OCI-LY3 (cell line): ENCODE data around the gene AMDHD1.

Experiments
- H2AFZ ChIP-seq: fragments of 200-600, 300-600 bp; shearing (Covaris generic); 2 replicates; pipeline ENCODE4 v1.6.0; 2014; ENCODE audit warnings: antibody characterized with exemption, low read depth, low read length
- H3K27ac ChIP-seq: fragments of 200-600, 300-600 bp; sonication (generic); 2 replicates; pipeline ENCODE4 v1.5.1; 2014; ENCODE audit warnings: mild to moderate bottlenecking, low read length, moderate library complexity, mixed read lengths
- H3K27me3 ChIP-seq: fragments of 200-600, 300-600 bp; sonication (generic); 2 replicates; pipeline ENCODE4 v1.6.1; 2014; ENCODE audit warnings: low read depth, low read length, mixed read lengths
- H3K36me3 ChIP-seq: fragments of 200-600, 300-600 bp; sonication (generic); replicated peaks from 2 replicates; pipeline ENCODE3; 2014; ENCODE audit warnings: low read depth, low read length, mixed read lengths
- H3K4me1 ChIP-seq: fragments of 300-600, 200-600 bp; sonication (generic); 2 replicates; pipeline ENCODE4 v1.6.1; 2014; ENCODE audit warnings: low read length, mixed read lengths
- H3K4me2 ChIP-seq: fragments of 200-600, 300-600 bp; sonication (generic); 2 replicates; pipeline ENCODE4 v1.6.1; 2014; ENCODE audit warnings: low read length, mixed read lengths
- H3K4me3 ChIP-seq: fragments of 300-600, 200-600 bp; sonication (generic); 2 replicates; pipeline ENCODE4 v1.5.1; 2014; ENCODE audit warnings: antibody characterized with exemption, mild to moderate bottlenecking, low read length, moderate library complexity
- H3K79me2 ChIP-seq: fragments of 300-600, 200-600 bp; shearing (Covaris generic); 2 replicates; pipeline ENCODE4 v1.6.1; 2014; ENCODE audit warnings: mild to moderate bottlenecking, low read length, mixed read lengths
- H3K9ac ChIP-seq: fragments of 300-600, 200-600 bp; shearing (Covaris generic); 2 replicates; pipeline ENCODE4 v1.6.0; 2014; ENCODE audit warnings: mild to moderate bottlenecking, low read length, moderate library complexity
- H3K9me3 ChIP-seq: fragments of 200-600, 300-600 bp; shearing (Covaris generic); 2 replicates; pipeline ENCODE4 v1.6.1; 2014; ENCODE audit warnings: low read length, mixed read lengths; ENCODE audit not compliant: insufficient read depth
- H4K20me1 ChIP-seq: fragments of 200-600, 300-600 bp; sonication (generic); 2 replicates; pipeline ENCODE4 v1.6.1; 2016; ENCODE audit warnings: low read length, mixed read lengths; ENCODE audit not compliant: insufficient read depth
- CTCF ChIP-seq: fragments of 200-600, 300-600 bp; sonication (generic); IDR thresholded peaks from 2 replicates; pipeline ENCODE4 v1.5.1; 2014; ENCODE audit warnings: antibody characterized with exemption, low read length, low read depth
- EZH2phosphoT487 ChIP-seq: fragments of 200-600 bp; shearing (Covaris generic); IDR thresholded peaks from 2 replicates; pipeline ENCODE4 v1.6.1; 2018; ENCODE audit warnings: antibody characterized with exemption, mixed run types, low read depth

The AMDHD1 gene

GRCh38 chr12:95956557-95957145 is 13.5 kb downstream of the AMDHD1 start:
- Histone ChIP-seq H2AFZ (no peak overlapping the region), H3K27me3 (0 out of 2 replicates have a peak, but pooled peaks cover 8% of the 10 kb centered on the region)

GRCh38 chr12:95959107-95959506 is 16.0 kb downstream of the AMDHD1 start:
- no peak overlapping the region for H3K27ac ChIP-seq
- no peak overlapping the region for H3K9ac ChIP-seq
- no peak overlapping the region for H2AFZ ChIP-seq
- no peaks in the 10 kb centered on the region for H3K9me3 ChIP-seq
- no peaks in the 10 kb centered on the region for H3K79me2 ChIP-seq
- H3K27me3 ChIP-seq, result 0 out of 2 replicates have a peak, but pooled peaks cover 4% of the 10 kb centered on the region
- no peak overlapping the region for H3K4me2 ChIP-seq
- no peaks in the 10 kb centered on the region for H3K4me1 ChIP-seq
- H3K4me3 ChIP-seq, result no peak overlapping the region
- TF ChIP-seq EZH2phosphoT487 (no peak), CTCF (peak; percentile 21)
- H4K20me1 ChIP-seq, result no peaks in the 10 kb centered on the region
- no peaks in the 10 kb centered on the region for H3K36me3 ChIP-seq

More at GRCh38 chr12:95956557-95957145, 13.5 kb downstream of the AMDHD1 start:
- H3K4me1 ChIP-seq, result no peaks in the 10 kb centered on the region
- no peak overlapping the region for H3K9ac ChIP-seq
- no peaks in the 10 kb centered on the region for H3K9me3 ChIP-seq
- no peaks in the 10 kb centered on the region for H4K20me1 ChIP-seq
- H3K36me3 ChIP-seq, result no peaks in the 10 kb centered on the region
- H3K27ac ChIP-seq, result no peak overlapping the region
- no peak overlapping the region for H3K4me2 ChIP-seq
- no peak for TF ChIP-seq EZH2phosphoT487
- no peak for TF ChIP-seq CTCF
- no peaks in the 10 kb centered on the region for H3K79me2 ChIP-seq
- H3K4me3 ChIP-seq, result no peak overlapping the region

GRCh38 chr12:95960241-95960640 is 17.1 kb downstream of the AMDHD1 start:
- no peaks in the 10 kb centered on the region for H3K36me3 ChIP-seq
- no peaks in the 10 kb centered on the region for H3K27me3 ChIP-seq
- H3K27ac ChIP-seq, result no peak overlapping the region
- H4K20me1 ChIP-seq, result no peaks in the 10 kb centered on the region
- H3K9ac ChIP-seq, result no peak overlapping the region
- no peaks in the 10 kb centered on the region for H3K9me3 ChIP-seq
- H3K4me2 ChIP-seq, result peak overlapping the region; percentile 52
- TF ChIP-seq CTCF (no peak), EZH2phosphoT487 (no peak)
- H3K79me2 ChIP-seq, result no peaks in the 10 kb centered on the region
- H3K4me3 ChIP-seq, result peak overlapping the region; percentile 43
- no peaks in the 10 kb centered on the region for H3K4me1 ChIP-seq
- peak overlapping the region; percentile 81; the same call in 1 of the 2 replicates for H2AFZ ChIP-seq

- Histone ChIP-seq H4K20me1 (no peaks in the 10 kb centered on the region), H3K9ac (no peak overlapping the region), H3K27me3 (no peaks in the 10 kb centered on the region), H3K27ac (no peak overlapping the region), H3K4me2 (no peak overlapping the region), H3K4me3 (no peak overlapping the region), H3K9me3 (no peaks in the 10 kb centered on the region), H3K36me3 (no peaks in the 10 kb centered on the region), H3K4me1 (no peaks in the 10 kb centered on the region), H2AFZ (no peak overlapping the region), H3K79me2 (no peaks in the 10 kb centered on the region)
- no peak for TF ChIP-seq EZH2phosphoT487
- TF ChIP-seq CTCF, result no peak
Observed at GRCh38 chr12:95962222-95962621, 19.1 kb downstream of the AMDHD1 start.
